ENCODE measurements around the gene RPL12. TPM values are rescaled to one million over a fixed set of nuclear protein-coding genes. Genes with fewer than 3 reads are reported as not detected.

The RPL12 gene
- total RNA-seq, 4 donors from 2014 or later, result 2,005 to 2,223 (median 2,119) TPM

- Histone ChIP-seq H3K27ac (no peak overlapping the region), H3K36me3 (peaks cover 0 to 96% (median 13%) of the 10 kb centered on the region in 3 donors), H3K4me3 (no peak overlapping the region), H3K4me1 (peaks cover 0 to under 1% (median 0%) of the 10 kb centered on the region in 4 donors), H3K9me3 (no peaks in the 10 kb centered on the region), H3K27me3 (no peaks in the 10 kb centered on the region)
- WGBS, 2 donors, result 74 to 82% methylated on average over 17 to 20 of the region's 22 CpGs
- TF ChIP-seq CTCF (IDR thresholded peaks at IDR 0.05) (no peak), POLR2A (IDR thresholded peaks at IDR 0.05) (no peak)
- DNase-seq (ENCODE audit: low spot score in 2 of 2), result no peak
Measured at GRCh38 chr9:127489471-127490115, 38.4 kb upstream of the RPL12 start.

GRCh38 chr9:127488946-127489345 lies 37.7 kb upstream of the RPL12 start:
- H3K27ac ChIP-seq, result no peak overlapping the region
- no peak for DNase-seq (ENCODE audit: low spot score in 2 of 2)
- no peaks in the 10 kb centered on the region for H3K27me3 ChIP-seq
- TF ChIP-seq CTCF (IDR thresholded peaks at IDR 0.05), result no peak
- H3K36me3 ChIP-seq, result peaks cover 0 to 96% (median 13%) of the 10 kb centered on the region in 3 donors
- H3K9me3 ChIP-seq, result no peaks in the 10 kb centered on the region
- no peaks in the 10 kb centered on the region for H3K4me1 ChIP-seq
- no peak overlapping the region for H3K4me3 ChIP-seq
- WGBS, 2 donors, result 83 to 87% methylated on average over 8 of the region's 8 CpGs

- Histone ChIP-seq H3K36me3 (peaks cover 0 to 94% (median 11%) of the 10 kb centered on the region in 3 donors), H3K27ac (no peak overlapping the region), H3K4me3 (no peak overlapping the region), H3K27me3 (no peaks in the 10 kb centered on the region), H3K4me1 (no peaks in the 10 kb centered on the region), H3K9me3 (no peaks in the 10 kb centered on the region)
- no peak for DNase-seq (ENCODE audit: low spot score in 2 of 2)
- TF ChIP-seq EP300 (IDR thresholded peaks at IDR 0.05), result no peak
- TF ChIP-seq CTCF (IDR thresholded peaks at IDR 0.05), result no peak
- no peak for TF ChIP-seq POLR2A (IDR thresholded peaks at IDR 0.05)
- WGBS, 2 donors, result 79 to 85% methylated on average over 11 of the region's 11 CpGs
Measured at GRCh38 chr9:127485995-127486394, 34.8 kb upstream of the RPL12 start.

- WGBS, 2 donors, result 95 to 96% methylated on average over 9 of the region's 9 CpGs
- DNase-seq (ENCODE audit: low spot score in 2 of 2), result no peak
- H3K4me1 ChIP-seq, result no peaks in the 10 kb centered on the region
- H3K9me3 ChIP-seq, result no peaks in the 10 kb centered on the region
- TF ChIP-seq EP300 (IDR thresholded peaks at IDR 0.05) (no peak), CTCF (IDR thresholded peaks at IDR 0.05) (no peak), POLR2A (IDR thresholded peaks at IDR 0.05) (no peak)
- H3K27me3 ChIP-seq, result no peaks in the 10 kb centered on the region
- H3K36me3 ChIP-seq, result peaks cover 0 to 98% (median 11%) of the 10 kb centered on the region in 3 donors
- no peak overlapping the region for H3K27ac ChIP-seq
- H3K4me3 ChIP-seq, result no peak overlapping the region
Measured at GRCh38 chr9:127482662-127483061, 31.5 kb upstream of the RPL12 start.

GRCh38 chr9:127479507-127480081 lies 28.4 kb upstream of the RPL12 start:
- 81 to 84% methylated on average over 6 to 17 of the region's 17 CpGs for WGBS, 2 donors
- DNase-seq (ENCODE audit: low spot score in 2 of 2), result no peak
- no peaks in the 10 kb centered on the region for H3K27me3 ChIP-seq
- peaks cover 0 to 98% (median 0%) of the 10 kb centered on the region in 3 donors for H3K36me3 ChIP-seq
- H3K4me3 ChIP-seq, result no peak overlapping the region
- H3K4me1 ChIP-seq, result no peaks in the 10 kb centered on the region
- no peak overlapping the region for H3K27ac ChIP-seq
- no peaks in the 10 kb centered on the region for H3K9me3 ChIP-seq
- no peak for TF ChIP-seq CTCF (IDR thresholded peaks at IDR 0.05)
- TF ChIP-seq EP300 (IDR thresholded peaks at IDR 0.05), result no peak
- no peak for TF ChIP-seq POLR2A (IDR thresholded peaks at IDR 0.05)

Measured in tibial nerve (tissue), 4 donors.